OCI-LY1 (cell line): ENCODE data around the gene ZDHHC14.

ENCODE experiments used
- EZH2 ChIP-seq: fragments of 200-600 bp; sonication (generic), shearing (Covaris generic); IDR thresholded peaks from 2 replicates; pipeline ENCODE4 v1.8.0; 2017; ENCODE audit warnings: borderline replicate concordance, mixed run types, mild to moderate bottlenecking, antibody characterized with exemption, low read length, moderate library complexity, mixed read lengths
- TF ChIP-seq, protein P1 (sequence below): fragments of 200-600 bp; sonication (generic), shearing (Covaris generic); IDR thresholded peaks from 2 replicates; pipeline ENCODE4 v1.5.1; 2017; ENCODE audit warnings: mild to moderate bottlenecking, antibody characterized with exemption, low read length, moderate library complexity, mixed read lengths

GRCh38 chr6:157634546-157634945, 253.6 kb downstream of the ZDHHC14 start:
- TF ChIP-seq, protein P1, sequence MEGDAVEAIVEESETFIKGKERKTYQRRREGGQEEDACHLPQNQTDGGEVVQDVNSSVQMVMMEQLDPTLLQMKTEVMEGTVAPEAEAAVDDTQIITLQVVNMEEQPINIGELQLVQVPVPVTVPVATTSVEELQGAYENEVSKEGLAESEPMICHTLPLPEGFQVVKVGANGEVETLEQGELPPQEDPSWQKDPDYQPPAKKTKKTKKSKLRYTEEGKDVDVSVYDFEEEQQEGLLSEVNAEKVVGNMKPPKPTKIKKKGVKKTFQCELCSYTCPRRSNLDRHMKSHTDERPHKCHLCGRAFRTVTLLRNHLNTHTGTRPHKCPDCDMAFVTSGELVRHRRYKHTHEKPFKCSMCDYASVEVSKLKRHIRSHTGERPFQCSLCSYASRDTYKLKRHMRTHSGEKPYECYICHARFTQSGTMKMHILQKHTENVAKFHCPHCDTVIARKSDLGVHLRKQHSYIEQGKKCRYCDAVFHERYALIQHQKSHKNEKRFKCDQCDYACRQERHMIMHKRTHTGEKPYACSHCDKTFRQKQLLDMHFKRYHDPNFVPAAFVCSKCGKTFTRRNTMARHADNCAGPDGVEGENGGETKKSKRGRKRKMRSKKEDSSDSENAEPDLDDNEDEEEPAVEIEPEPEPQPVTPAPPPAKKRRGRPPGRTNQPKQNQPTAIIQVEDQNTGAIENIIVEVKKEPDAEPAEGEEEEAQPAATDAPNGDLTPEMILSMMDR: no peak
- TF ChIP-seq EZH2: no peak
